ENCODE results near the gene ACTL10.
"Not testable (repeated sequence)": the region's sequence is repeated elsewhere in the genome, so short reads cannot be mapped to it uniquely, and the experiment has no call there.

The ACTL10 gene

GRCh38 chr20:33629533-33629932 is 37.2 kb upstream of the ACTL10 start:
- TF ChIP-seq, protein P1, sequence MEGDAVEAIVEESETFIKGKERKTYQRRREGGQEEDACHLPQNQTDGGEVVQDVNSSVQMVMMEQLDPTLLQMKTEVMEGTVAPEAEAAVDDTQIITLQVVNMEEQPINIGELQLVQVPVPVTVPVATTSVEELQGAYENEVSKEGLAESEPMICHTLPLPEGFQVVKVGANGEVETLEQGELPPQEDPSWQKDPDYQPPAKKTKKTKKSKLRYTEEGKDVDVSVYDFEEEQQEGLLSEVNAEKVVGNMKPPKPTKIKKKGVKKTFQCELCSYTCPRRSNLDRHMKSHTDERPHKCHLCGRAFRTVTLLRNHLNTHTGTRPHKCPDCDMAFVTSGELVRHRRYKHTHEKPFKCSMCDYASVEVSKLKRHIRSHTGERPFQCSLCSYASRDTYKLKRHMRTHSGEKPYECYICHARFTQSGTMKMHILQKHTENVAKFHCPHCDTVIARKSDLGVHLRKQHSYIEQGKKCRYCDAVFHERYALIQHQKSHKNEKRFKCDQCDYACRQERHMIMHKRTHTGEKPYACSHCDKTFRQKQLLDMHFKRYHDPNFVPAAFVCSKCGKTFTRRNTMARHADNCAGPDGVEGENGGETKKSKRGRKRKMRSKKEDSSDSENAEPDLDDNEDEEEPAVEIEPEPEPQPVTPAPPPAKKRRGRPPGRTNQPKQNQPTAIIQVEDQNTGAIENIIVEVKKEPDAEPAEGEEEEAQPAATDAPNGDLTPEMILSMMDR (IDR thresholded peaks at IDR 0.05; ENCODE audit: insufficient read depth, missing control alignments): no peak
- no peak for FAIRE-seq
- DNase-seq (ENCODE audit: insufficient read length, low spot score): no peak

DNA sequence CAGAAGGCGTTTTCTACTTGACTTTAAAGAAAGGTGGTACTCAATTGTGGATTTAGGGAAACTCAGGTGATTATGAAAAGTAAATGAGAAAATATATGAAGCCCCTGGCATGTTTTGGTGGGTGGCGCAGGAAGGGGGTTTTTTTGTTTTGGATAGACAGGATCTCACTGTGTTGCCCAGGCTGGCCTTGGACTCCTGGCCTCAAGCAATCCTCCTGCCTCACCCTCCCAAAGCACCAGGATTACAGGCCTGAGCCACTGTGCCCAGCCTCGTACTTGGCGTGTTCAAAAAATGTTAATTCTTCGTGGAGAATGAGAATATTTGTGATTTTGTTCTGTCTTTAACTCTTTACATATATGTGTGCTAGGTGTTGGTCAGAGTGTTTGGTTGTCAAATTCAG is 36.8 kb upstream of the ACTL10 start:
- TF ChIP-seq, protein P1 (IDR thresholded peaks at IDR 0.05; ENCODE audit: insufficient read depth, missing control alignments): no peak
- FAIRE-seq (no peak), DNase-seq (ENCODE audit: insufficient read length, low spot score) (no peak)

GRCh38 chr20:33630507-33630906 is 36.2 kb upstream of the ACTL10 start:
- TF ChIP-seq, protein P1 (IDR thresholded peaks at IDR 0.05; ENCODE audit: insufficient read depth, missing control alignments): no peak
- FAIRE-seq: no peak

GRCh38 chr20:33631910-33632309 is 34.8 kb upstream of the ACTL10 start:
- not testable (repeated sequence) for FAIRE-seq

More at GRCh38 chr20:33630507-33630906, 36.2 kb upstream of the ACTL10 start:
- DNase-seq (ENCODE audit: insufficient read length, low spot score): no peak

GRCh38 chr20:33635341-33635740 is 31.4 kb upstream of the ACTL10 start:
- DNase-seq (ENCODE audit: insufficient read length, low spot score) (no peak), FAIRE-seq (no peak)
- TF ChIP-seq, protein P1 (IDR thresholded peaks at IDR 0.05; ENCODE audit: insufficient read depth, missing control alignments): no peak

More at GRCh38 chr20:33631910-33632309, 34.8 kb upstream of the ACTL10 start:
- not testable (repeated sequence) for DNase-seq (ENCODE audit: insufficient read length, low spot score)

DNA sequence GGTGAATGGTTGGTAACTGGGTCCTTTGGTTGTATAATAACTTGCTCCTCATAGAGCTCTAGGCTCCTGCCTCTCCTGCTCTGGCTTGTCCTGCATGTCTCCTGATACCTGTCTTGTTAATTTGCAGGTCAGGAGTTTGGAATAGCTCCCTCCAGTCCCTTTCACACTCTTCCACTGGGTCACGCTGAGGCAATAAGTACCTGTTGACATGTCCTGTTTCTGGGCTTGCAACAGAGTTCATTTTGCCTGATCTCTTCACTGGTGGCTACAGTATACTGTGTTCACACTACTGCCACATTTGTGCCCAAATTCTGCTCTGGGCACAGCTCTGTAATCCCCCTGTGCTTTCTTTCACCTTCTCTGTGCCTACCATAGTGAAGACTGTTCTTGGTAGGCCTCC is 30.0 kb upstream of the ACTL10 start:
- TF ChIP-seq, protein P1 (IDR thresholded peaks at IDR 0.05; ENCODE audit: insufficient read depth, missing control alignments): no peak
- no peak for FAIRE-seq
- DNase-seq (ENCODE audit: insufficient read length, low spot score): no peak

DNA sequence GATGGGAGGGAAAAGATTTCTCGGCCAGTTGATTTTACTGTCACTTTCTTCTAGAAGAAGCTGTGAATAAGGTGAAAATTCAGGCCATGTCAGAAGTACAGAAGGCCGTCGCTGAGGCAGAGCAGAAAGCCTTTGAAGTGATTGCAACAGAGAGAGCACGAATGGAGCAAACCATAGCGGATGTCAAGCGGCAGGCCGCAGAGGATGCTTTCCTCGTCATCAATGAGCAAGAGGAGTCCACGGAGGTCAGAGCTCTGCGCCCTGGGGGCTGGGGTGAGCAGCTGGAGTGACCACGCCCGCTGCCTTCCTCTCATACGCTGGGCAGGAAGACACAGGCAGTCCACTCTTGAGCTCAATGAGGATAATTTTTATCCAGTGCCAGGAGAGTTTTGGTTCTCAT is 26.5 kb upstream of the ACTL10 start:
- TF ChIP-seq, protein P1 (IDR thresholded peaks at IDR 0.05; ENCODE audit: insufficient read depth, missing control alignments): no peak
- DNase-seq (ENCODE audit: insufficient read length, low spot score) (no peak), FAIRE-seq (no peak)

All from D721Med (cell line).